ENCODE results near the gene LARGE2.

GRCh38 chr11:45959851-45960250 lies 37.4 kb downstream of the LARGE2 start:
- TF ChIP-seq CTCF (IDR thresholded peaks at IDR 0.05), result no peak
- no peak for TF ChIP-seq POLR2A (IDR thresholded peaks at IDR 0.05)
